HG03025 (cell line): ENCODE data around the gene MMAB.

ENCODE experiments used
- ATAC-seq: cut with Tn5 transposase; IDR thresholded peaks from one replicate; pipeline ENCODE4 v1.9.1; 2021; ENCODE audit warnings: mild to moderate bottlenecking, moderate library complexity; ENCODE audit not compliant: unreplicated experiment, low FRiP score

Gene MMAB

DNA sequence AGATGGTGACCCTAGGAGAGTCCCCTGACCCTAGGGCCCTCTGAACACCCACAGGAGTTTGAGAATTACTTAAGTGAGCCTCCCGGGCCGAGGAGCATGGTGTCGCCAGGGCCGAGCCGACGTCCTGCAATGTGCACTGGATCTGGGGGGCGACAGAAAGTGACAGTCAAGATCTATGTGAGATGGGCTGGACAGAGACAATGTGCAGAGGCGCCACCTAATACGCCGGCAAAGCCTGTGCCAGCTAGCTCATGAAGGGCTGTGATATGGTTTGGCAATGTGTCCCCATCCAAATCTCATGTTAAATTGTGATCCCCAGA is 11.6 kb downstream of the MMAB start:
- ATAC-seq, result no peak

DNA sequence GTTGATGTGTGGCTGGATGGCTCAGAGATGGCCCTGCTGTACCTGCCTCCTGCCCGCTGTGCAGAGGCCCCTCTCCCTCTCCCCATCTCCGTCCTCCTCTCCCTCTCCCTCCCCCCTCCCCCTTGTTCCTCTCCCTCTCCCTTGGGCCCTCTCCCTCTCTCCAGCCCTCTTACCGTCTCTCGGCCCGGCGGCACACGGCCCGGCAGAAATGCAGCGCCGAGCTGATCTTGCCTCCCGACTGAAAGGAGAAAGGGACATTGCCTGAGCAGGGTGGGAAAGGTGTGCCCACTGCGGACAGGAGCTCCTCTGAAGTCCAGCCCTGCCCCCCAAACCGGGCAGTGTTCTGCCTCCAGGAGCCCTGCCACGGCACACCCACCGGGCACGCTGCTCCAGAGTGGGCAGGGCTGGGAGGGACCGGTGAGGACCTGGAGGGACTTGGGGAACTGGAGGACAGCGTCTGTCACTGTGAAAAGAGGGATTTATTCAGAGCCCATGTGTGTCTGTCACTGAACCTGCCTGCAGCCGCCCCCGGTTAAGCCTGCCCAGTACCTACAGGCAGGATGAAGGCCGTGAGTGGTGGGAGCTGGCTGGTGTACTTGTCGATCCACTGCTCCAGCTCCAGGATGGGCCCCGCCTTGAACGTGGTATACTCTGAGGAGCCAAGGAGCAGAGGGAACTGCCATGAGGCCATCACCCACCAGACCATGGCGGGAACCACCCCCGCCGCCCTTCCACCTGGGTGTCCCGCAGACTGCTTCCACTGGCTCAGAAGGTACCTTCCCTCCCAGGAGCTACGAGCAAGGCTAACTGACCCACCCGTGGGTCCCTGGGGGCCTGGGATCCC is 12.2 kb downstream of the MMAB start:
- no peak for ATAC-seq

DNA sequence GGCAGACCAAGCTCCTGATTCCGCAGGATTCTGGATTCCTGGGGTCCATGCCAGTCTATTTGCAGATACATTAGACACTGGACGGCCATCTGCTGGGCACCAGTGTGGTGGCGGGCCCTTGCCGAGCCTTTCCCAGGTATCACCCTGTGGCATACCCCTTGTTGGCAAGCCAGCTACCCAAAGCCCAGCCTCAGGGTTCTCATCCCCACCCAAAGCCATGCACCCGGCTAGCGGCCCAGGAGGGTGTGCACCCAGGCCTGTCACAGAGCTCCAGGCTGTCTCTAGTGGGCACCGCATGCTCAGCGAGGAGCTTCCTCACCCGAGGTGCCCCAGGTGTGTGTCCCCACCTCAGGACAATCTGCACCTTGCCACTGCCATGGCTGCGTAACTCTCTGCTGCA is 13.7 kb downstream of the MMAB start:
- no peak for ATAC-seq

DNA sequence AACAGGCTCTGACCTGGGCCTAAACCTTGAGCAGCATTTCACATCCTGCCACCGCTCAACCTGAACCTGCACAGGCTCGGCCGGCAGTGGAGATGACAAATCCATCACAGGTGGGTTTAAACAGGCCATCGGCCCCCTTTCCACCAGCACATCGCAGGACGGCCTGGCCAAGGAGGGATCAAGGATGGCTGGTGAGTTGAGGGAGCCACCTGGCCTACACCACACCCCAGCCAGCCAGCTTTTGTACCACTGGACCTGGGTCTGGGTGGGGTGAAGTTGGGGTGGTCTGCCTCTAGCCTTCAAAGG is 14.2 kb downstream of the MMAB start:
- ATAC-seq, result no peak

DNA sequence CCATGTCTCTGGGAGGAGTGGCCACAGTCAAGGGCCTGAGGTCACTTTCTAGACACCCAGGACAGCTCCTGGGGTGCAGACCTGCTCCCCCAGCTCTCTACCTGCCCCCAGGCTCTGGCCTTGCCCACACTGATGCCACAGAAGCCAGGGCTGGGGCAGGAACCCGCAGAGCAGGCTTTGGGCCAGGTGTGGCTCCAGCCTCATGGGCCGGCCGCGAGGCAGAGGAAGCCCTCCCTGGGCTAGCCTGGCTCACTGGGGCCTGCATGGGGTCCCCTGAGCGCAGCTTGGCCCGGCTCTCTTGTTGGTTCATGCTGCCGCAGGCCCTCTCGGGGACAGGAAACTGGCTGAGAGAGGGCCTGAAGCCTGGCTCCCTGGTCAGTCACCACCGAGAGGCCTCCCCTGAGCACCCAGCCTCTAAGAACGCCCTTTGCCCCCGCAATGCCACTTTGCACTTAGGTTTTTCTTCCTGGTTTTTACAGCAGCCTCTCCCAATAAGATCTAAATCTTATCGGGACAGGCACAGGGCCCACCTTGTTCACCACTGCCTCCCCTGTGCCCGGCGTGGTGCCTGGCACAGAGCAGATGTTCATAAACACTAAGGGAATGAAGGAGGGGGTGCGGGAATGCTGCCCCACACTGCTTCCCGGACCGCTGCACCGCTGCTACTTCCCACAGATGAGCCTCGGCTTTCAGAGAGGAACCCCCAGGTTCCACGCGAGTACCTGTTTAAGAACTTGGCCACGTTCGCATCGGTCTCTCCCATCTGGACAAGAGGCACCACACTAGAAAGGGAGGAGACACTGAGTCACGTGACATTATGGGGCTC is 14.7 kb downstream of the MMAB start:
- ATAC-seq, result no peak

DNA sequence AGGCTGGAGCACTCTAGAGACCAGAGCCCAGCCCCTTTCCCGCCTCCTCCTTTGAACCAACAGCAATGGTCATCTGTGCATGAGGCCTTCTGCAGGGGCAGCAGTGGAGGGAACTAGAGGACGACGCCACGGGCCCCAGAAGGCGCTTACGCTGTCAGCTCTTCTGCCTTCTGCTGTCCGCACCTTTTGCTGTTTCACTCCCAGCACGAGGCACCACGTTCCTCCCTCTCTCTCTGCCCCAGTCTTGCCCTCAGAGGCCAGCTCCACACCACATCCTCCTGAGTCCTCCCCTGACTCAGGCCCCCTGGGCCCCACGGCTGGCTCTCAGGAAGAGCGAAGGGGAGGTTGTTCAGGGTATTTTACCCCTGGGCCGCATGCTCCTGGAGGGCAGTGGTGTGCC is 15.5 kb downstream of the MMAB start:
- ATAC-seq, result no peak

DNA sequence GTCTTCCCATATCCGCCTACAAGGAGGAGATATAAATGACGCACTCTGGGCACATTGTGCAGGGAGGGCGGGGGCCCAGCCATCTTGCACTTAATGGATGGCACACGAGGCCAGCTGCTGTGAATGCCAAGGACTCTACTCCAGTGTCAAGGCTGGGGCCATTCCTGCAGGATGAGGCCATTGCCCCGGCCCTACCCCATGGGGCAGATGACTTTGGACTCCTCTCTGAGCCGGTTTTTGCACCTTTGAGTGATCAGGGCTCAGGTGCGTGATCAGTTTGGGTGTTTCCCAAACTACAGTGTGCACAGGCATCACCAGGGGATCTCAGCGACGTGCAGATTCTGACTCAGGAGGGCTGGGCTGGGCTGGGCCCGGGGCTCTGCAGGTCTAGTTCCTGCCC is 16.1 kb downstream of the MMAB start:
- no peak for ATAC-seq

DNA sequence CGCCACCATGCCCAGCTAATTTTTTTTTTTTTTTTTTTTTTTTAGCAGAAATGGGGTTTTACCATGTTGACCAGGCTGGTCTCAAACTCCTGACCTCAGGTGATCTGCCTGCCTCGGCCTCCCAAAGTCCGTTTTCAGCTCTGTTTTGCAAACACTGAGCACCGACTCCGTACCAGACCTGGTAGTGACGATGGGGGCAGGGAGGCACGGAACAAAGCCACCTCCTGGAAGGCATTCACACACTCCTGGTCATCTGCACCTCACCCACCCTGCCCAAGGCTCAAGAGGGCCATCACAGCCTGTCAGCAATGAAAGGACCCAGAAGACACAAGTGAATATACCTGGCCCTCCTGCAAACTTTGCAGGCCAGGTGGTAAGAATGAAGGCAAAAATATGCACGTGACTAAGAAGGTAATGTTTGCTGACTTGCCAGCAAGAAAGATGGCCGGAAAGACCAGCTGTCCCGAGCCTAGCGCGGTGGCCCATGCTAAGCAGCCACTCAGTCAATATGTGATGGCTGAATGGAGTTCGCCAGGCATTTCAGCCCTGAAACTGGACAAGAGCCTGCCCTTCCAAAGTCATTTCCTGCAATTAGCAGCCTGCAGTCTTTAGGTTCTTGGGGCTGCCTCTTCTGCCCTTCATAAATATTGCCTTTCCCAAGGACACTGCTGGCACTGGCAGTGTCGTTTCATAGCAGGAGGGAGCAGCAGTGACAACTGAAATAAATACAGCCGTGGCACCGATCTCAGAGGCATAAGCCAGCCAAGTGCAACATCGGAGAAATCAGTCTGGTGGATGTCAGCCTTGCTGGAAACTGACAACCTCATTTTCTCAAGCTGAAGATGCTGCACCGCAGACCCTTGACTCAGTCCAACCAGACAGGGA is 17.6 kb downstream of the MMAB start:
- ATAC-seq, result no peak

DNA sequence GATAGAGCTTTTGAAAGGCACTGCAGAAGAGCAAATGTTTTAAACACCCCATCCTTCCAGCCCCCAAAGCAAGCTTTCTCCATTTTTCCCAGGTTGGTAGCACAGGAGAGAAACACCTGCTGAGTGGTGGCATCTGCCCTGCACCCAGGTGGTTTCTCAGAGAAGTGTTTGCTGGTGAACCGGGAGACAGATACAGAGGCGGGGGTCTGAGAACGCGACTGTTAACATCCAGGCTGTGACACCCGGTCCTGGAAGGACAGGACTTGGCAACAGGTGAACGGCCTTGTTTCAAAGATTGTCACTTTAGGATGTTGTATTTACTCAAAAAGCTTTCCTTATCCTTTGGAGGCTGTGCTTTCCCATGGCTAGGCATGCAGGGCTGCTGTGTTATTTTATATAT is 18.5 kb downstream of the MMAB start:
- no peak for ATAC-seq

DNA sequence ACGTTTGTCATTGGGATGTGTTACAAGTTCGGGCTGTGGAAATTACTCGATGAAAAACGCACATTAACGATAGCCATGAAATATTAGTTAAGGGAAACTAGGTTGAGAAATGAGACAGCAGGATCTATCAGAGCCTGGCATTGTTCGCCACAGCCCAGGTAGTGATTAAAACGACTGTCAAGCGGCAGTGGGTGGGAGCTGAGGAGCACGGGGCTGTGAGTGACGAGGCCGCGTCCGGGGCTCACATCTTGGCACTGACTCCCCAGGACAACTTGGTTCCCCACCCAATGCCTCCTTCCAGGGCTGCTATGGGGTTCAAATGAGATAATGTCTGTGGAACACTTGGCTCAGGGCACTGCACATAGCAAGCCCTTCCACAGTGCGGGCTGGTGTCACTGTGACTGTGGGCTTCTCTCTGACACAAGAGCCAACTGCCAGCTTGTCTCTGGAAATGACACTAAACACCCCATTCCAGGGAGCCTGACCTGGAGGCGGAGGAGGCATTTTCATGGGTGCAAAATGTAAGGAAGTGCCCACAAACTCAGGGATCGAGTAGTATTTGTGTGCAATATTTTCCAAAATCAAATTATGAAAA is 19.3 kb downstream of the MMAB start:
- no peak for ATAC-seq

DNA sequence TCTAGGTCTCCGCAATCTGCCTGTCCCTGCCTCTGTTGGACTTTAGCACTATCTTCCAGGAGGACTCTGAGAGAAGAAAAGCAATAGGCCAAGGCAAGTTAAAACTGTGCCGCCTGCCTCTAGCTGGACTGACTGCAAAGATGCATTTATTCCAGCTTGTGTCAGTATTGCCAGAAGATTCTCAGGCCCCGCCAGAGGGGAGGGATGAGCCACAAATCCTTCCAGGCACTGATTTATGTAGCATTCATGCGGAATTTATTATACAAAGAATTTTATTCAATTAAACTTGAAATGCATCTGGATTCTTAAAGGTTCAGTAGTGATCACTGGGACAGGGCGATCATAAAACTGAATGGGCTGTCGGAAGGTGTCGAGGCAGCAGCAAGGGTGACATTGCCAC is 19.8 kb downstream of the MMAB start:
- no peak for ATAC-seq

DNA sequence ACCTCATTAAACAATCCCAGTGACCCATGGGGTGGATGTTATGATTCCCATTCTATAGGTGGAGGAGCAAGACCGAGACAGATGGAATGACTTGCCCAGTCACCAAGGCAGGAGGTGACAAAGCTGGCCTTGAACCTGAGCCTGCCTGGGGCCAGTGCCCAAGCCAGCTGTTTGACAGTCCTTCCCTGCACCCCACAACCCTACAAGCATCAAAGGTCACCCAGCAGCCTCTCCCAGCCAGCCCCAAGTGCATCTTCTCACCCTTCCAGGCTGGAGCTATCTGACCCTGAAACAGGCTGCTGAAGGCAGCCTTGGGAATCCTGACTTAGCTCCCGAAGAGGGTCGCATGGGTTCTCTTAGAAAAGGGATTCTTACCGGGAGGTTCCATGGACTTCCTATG is 20.3 kb downstream of the MMAB start:
- no peak for ATAC-seq

DNA sequence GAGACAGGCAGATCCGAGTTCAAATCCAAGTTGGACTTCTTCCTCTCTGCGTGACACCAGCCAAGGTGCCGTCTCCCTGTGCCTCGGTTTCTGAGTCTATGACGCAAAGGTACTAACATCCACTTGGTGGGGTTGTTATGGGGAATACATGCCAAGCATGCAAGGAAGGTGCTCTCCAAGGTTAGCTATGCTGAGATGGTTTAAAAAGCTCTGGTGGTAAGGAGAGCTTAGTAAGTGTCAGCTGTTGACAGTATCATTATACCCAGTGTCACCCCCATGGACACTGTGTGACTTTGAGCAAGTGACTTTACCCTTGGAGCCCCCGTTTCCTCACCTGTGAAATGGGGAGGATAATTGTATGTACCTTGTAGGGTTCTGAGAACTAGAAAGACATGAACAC is 22.2 kb downstream of the MMAB start:
- no peak for ATAC-seq

DNA sequence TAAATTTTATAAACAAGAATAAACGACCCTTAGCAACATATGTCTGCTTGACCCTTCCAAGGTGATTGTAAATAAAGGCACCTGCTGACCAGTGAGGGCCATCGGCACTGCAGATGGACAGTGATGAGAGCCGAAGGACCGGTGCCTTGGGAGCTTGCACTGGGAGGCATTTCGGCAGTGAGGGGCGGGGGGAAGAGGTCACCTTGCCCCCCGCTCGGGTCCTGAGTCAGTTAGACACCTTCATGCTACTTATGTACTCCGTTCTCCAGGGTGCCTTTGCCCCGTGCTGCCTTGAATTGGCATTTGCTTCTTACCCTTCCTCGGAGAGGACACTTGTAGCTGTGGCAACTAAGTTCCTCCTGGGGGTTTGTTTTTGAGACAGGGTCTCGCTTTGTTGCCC is 23.0 kb downstream of the MMAB start:
- no peak for ATAC-seq

DNA sequence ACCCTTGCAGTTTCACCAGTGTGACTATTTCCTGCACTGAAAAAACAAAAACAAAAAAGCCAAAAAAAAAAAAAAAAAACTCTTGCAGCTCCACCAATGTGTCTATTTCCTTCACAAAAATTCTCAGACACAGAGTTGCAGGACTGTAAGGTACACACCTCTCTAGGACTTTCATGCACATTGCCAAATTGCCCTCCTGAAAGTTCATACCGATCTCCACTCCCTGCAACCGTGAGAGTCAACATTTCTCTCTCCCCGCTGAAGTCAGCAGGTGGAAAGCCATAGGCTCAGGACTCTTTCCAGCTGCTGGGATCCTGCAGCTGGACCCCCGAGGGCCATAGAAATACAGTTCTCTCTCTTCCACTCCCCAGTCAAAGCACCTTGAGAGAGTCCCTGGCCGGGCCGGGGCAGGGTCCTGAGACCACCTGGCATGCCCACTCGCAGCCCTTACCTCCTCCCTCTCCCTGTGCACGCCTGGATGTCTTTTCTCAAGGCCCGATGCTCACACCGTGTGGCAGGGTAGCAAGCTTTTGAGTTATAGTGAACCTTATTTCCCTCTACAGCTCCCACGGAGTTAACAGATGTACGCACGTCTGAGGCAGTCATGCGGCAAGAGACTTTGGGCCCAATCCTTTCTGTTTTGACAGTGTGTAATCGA is 23.6 kb downstream of the MMAB start:
- no peak for ATAC-seq

DNA sequence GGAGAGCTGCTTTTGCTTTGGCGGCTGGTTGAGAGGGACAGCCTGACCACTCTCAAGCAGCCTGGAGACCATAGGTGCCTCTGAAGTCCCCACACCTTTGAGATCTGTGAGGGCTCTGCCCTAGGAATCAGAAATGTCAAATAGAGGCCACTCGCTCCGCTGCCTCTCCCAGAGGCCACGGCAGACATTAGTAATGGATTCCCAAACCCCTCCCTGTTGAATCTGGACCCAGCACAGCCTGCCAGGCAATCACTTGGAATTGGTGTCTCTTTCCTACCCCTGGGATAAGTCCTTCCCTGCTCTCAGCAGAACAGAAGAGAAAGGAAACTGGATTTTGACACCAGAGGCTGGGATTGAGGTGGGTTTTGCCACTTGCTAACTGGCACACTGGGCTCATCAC is 25.0 kb downstream of the MMAB start:
- no peak for ATAC-seq

DNA sequence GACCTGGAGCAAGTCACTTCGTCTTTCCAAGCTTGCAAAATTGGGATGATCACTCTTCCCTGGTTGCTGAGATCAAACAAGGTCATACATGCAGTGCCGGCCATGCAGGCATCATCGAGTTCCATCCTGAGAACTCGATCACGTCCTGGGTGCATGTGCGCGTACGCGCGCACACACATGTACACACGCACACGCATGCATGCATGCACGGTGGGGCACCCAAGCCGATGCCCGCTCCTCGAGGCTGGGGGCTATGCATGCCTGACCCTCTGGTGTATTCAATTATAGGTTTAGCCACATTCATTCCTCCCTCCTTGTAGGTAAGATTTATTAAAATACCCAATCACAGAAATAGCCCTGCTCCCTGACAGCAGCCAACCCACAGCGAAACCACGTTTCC is 26.0 kb downstream of the MMAB start:
- ATAC-seq, result no peak

DNA sequence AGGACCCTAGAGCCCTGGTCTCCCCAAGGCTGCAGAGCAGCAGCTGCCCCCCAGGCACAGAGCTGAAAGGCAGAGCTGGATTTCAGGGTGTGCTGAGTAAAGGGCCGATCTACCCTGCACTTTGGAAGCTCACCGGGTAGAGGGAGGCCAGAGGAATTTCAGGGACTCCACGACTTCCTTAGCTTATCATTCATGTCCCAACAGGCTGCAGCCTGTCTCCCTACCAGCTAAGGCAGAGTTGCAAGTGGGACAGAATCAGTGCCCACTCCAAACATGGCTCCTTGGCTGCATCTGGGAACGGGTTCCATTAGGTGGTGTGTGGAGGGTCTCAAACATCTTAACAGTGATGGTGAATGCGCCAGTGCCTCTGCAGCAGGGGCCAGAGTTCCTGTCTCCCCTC is 27.5 kb downstream of the MMAB start:
- no peak for ATAC-seq

DNA sequence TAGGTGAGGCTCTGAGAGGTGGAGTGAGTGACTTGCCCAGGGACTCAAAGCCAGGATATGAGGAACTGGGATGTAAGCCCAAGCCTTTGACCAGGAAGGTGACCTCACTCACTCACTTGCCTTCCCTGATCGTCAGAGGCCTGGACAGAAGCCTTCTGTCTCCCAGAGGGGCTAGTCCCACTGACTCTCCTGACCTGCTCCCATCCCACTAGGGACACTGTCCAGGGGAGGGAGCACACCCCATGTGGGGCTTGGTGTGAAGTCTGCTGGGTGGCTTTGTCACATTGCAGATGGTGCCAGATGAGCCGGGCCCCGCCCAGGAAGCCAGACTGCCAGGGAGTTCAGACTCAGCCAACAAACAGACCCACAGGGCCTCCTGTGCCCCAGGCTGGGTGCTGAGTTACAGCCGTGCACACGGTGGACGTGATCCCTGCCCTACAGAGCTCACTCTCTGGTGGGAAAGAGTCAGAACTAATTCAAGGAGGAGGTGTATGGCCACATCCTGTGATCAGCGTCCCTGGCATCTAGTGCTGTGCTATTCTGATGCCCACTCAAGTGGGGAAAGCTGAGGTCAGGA is 28.3 kb downstream of the MMAB start:
- no peak for ATAC-seq

DNA sequence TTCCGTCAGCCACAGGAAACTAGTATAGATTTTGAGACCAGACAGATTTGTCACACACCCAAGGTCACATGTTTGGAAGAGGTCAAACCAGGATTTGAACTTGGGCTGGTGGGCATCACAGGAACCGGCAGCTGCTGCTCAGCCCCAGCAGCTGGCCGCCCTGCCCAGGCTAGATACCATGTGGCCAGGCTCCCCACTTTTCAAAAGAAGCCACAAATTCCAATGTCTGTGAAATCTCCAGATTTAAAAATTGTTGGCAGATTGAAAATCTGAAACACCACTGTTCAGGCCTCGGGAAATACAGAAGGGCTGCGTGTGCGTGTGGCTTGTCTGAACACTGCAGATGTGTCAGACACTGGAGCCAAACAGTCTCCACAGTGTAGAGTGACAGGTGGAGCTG is 30.4 kb downstream of the MMAB start:
- ATAC-seq, result no peak
